Liver (tissue), 3 donors: ENCODE measurements around the gene CIAO3.

ENCODE experiments used
- CTCF ChIP-seq: fragments of 150-350 bp; IDR thresholded peaks from 2 replicates; pipeline ENCODE4 v1.5.1; 2017; ENCODE audit warnings: improper control_type of control experiment, low read depth, low read length; ENCODE audit not compliant: missing input control
- EGR1 ChIP-seq, 2 donors: IDR thresholded peaks; 2 replicates each; pipeline ENCODE4 v1.6.1; 2016 to 2018; ENCODE audit warnings: antibody characterized with exemption in 2 of 2, low read depth in 2 of 2
- GABPA ChIP-seq, 2 donors: IDR thresholded peaks in 1 of 2; conservative IDR thresholded peaks in 1 of 2; 2 replicates each; pipeline ENCODE4 v1.6.1; 2016; ENCODE audit warnings: antibody characterized with exemption in 2 of 2, mild to moderate bottlenecking in 1 of 2, moderate library complexity in 1 of 2
- JUND ChIP-seq, 2 donors: IDR thresholded peaks; 2 replicates each; pipeline ENCODE4 v1.6.1; 2016; ENCODE audit warnings: antibody characterized with exemption in 2 of 2
- NR2F2 ChIP-seq: IDR thresholded peaks from 2 replicates; pipeline ENCODE4 v1.6.1; 2016; ENCODE audit warnings: antibody characterized with exemption
- RAD21 ChIP-seq, 2 donors: IDR thresholded peaks; 2 replicates each; pipeline ENCODE4 v1.6.1; 2016; ENCODE audit warnings: antibody characterized with exemption in 2 of 2, mild to moderate bottlenecking in 2 of 2
- RXRA ChIP-seq, 2 donors: IDR thresholded peaks; 2 replicates each; pipeline ENCODE4 v1.6.1; 2017 to 2018; ENCODE audit warnings: antibody characterized with exemption in 2 of 2, mild to moderate bottlenecking in 1 of 2
- TAF1 ChIP-seq: conservative IDR thresholded peaks from 2 replicates; pipeline ENCODE4 v1.6.1; 2016; ENCODE audit warnings: antibody characterized with exemption, mild to moderate bottlenecking
- YY1 ChIP-seq: IDR thresholded peaks from 2 replicates; pipeline ENCODE4 v1.6.1; 2016; ENCODE audit warnings: antibody characterized with exemption, mild to moderate bottlenecking
- ZBTB33 ChIP-seq: IDR thresholded peaks from 2 replicates; pipeline ENCODE4 v1.6.1; 2016; ENCODE audit warnings: antibody characterized with exemption
- TF ChIP-seq, protein P1 (sequence below): IDR thresholded peaks from 2 replicates; pipeline ENCODE4 v1.6.1; 2016; ENCODE audit warnings: antibody characterized with exemption, mild to moderate bottlenecking
- TF ChIP-seq, protein P2 (sequence below): IDR thresholded peaks from 2 replicates; pipeline ENCODE4 v1.6.1; 2016; ENCODE audit warnings: antibody characterized with exemption
- donor health status: healthy.
- donor health status: healthy.

DNA sequence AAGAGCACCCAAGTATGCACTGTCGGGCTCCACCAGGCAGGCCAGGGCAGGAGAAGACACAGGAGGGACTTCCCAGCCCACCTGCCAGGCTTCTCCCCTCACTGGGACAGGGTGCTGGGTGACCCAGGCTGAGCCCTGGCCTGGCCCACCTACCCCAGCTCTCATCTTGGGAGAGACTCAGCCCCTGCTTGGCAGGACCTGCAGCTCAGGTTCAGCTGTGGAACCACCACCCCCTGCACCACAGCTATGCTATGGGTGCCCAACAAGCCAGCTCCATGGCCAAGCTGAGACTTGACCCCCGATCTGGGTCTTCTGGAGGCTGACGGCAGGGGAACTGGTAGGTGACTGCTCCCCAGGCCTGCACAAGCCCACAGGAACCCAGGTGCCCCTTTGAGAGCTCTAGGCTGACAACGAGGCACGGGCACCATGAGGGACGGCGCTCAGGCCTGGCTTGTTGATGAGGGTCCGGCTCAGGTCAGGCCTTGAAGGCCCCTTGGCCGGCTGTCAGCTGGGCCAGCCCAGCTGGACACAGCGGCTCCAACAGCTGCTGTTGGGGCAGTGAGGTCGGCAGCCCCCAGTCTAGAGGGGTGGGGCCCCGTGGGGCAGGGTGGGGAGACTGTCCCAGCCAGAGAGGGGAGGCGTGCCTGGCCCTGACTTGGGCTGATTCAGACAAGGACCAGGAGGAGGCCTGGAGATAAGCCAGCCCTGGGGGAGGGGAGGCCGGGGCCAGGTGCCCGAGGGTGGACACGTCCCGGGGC lies 42.8 kb upstream of the CIAO3 start:
- no peak for TF ChIP-seq CTCF
- TF ChIP-seq TAF1, result no peak
- no peak for TF ChIP-seq RXRA (IDR thresholded peaks at IDR 0.05)
- TF ChIP-seq ZBTB33, result no peak
- no peak for TF ChIP-seq EGR1 (IDR thresholded peaks at IDR 0.05; ENCODE audit: low read depth in 2 of 2)
- no peak for TF ChIP-seq RAD21 (IDR thresholded peaks at IDR 0.05)
- TF ChIP-seq GABPA (IDR thresholded peaks at IDR 0.05 in 1 of 2, conservative IDR thresholded peaks at IDR 0.05 in 1 of 2), result no peak
- no peak for TF ChIP-seq YY1
- TF ChIP-seq JUND (IDR thresholded peaks at IDR 0.05), result no peak
- TF ChIP-seq, protein P1, sequence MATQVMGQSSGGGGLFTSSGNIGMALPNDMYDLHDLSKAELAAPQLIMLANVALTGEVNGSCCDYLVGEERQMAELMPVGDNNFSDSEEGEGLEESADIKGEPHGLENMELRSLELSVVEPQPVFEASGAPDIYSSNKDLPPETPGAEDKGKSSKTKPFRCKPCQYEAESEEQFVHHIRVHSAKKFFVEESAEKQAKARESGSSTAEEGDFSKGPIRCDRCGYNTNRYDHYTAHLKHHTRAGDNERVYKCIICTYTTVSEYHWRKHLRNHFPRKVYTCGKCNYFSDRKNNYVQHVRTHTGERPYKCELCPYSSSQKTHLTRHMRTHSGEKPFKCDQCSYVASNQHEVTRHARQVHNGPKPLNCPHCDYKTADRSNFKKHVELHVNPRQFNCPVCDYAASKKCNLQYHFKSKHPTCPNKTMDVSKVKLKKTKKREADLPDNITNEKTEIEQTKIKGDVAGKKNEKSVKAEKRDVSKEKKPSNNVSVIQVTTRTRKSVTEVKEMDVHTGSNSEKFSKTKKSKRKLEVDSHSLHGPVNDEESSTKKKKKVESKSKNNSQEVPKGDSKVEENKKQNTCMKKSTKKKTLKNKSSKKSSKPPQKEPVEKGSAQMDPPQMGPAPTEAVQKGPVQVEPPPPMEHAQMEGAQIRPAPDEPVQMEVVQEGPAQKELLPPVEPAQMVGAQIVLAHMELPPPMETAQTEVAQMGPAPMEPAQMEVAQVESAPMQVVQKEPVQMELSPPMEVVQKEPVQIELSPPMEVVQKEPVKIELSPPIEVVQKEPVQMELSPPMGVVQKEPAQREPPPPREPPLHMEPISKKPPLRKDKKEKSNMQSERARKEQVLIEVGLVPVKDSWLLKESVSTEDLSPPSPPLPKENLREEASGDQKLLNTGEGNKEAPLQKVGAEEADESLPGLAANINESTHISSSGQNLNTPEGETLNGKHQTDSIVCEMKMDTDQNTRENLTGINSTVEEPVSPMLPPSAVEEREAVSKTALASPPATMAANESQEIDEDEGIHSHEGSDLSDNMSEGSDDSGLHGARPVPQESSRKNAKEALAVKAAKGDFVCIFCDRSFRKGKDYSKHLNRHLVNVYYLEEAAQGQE, result no peak
- TF ChIP-seq NR2F2, result no peak
- TF ChIP-seq, protein P2, sequence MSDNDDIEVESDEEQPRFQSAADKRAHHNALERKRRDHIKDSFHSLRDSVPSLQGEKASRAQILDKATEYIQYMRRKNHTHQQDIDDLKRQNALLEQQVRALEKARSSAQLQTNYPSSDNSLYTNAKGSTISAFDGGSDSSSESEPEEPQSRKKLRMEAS, result no peak
